ENCODE results near the gene UQCC2.

The UQCC2 gene

GRCh38 chr6:33700391-33701050 lies 11.0 kb downstream of the UQCC2 start:
- peak; percentile 81 for ATAC-seq
- no peak for TF ChIP-seq ZNF70 (CRISPR knock-in tag; IDR thresholded peaks at IDR 0.05)
- no peak for TF ChIP-seq CSDC2 (CRISPR knock-in tag; IDR thresholded peaks at IDR 0.05)
- no peak for TF ChIP-seq BACH2 (CRISPR knock-in tag; IDR thresholded peaks at IDR 0.05; ENCODE audit: borderline replicate concordance)

GRCh38 chr6:33699739-33700138 lies 11.8 kb downstream of the UQCC2 start:
- no peak for ATAC-seq

DNA sequence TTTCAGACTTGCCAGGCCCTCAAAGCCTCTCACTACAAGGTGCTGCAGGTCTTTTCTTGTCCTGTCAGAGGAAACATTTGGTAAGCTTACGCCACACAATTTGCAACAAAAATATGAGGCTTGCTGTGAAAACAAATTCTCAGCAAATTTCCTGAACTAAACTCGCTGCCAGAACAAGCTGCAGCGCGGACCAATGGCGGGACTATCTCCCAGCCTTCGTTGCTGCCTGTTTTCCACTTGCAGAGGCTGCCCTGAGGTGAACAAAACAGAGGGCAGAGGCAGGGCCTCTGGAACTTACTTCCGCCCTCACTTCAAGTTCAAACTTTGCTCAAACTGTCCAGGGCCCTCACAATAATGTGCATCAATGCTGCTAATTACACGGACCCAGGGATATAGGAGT lies 12.4 kb downstream of the UQCC2 start:
- no peak for ATAC-seq
- TF ChIP-seq CSDC2 (CRISPR knock-in tag; IDR thresholded peaks at IDR 0.05) = no peak
- no peak for TF ChIP-seq GLIS3 (CRISPR knock-in tag; IDR thresholded peaks at IDR 0.05)
- TF ChIP-seq, protein P1, sequence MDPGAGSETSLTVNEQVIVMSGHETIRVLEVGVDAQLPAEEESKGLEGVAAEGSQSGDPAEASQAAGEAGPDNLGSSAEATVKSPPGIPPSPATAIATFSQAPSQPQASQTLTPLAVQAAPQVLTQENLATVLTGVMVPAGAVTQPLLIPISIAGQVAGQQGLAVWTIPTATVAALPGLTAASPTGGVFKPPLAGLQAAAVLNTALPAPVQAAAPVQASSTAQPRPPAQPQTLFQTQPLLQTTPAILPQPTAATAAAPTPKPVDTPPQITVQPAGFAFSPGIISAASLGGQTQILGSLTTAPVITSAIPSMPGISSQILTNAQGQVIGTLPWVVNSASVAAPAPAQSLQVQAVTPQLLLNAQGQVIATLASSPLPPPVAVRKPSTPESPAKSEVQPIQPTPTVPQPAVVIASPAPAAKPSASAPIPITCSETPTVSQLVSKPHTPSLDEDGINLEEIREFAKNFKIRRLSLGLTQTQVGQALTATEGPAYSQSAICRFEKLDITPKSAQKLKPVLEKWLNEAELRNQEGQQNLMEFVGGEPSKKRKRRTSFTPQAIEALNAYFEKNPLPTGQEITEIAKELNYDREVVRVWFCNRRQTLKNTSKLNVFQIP (CRISPR knock-in tag; IDR thresholded peaks at IDR 0.05; ENCODE audit: borderline replicate concordance, low read depth) = no peak
- no peak for TF ChIP-seq PPARA (CRISPR knock-in tag; IDR thresholded peaks at IDR 0.05; ENCODE audit: borderline replicate concordance)
- no peak for TF ChIP-seq TCF4 (CRISPR knock-in tag; IDR thresholded peaks at IDR 0.05; ENCODE audit: borderline replicate concordance)
- no peak for TF ChIP-seq CSRNP3 (CRISPR knock-in tag; IDR thresholded peaks at IDR 0.05)
- TF ChIP-seq ARNTL (CRISPR knock-in tag; IDR thresholded peaks at IDR 0.05; ENCODE audit: borderline replicate concordance, low read depth) = no peak
- no peak for TF ChIP-seq ZNF8 (CRISPR knock-in tag; IDR thresholded peaks at IDR 0.05)
- no peak for TF ChIP-seq OSR1 (CRISPR knock-in tag; IDR thresholded peaks at IDR 0.05)
- no peak for TF ChIP-seq BACH2 (CRISPR knock-in tag; IDR thresholded peaks at IDR 0.05; ENCODE audit: borderline replicate concordance)
- no peak for TF ChIP-seq ZC3H10 (CRISPR knock-in tag; IDR thresholded peaks at IDR 0.05)
- no peak for TF ChIP-seq SNAI2 (CRISPR knock-in tag; IDR thresholded peaks at IDR 0.05)

More at GRCh38 chr6:33699739-33700138, 11.8 kb downstream of the UQCC2 start:
- no peak for TF ChIP-seq SNAI2 (CRISPR knock-in tag; IDR thresholded peaks at IDR 0.05)
- TF ChIP-seq ESRRG (CRISPR knock-in tag; IDR thresholded peaks at IDR 0.05) = no peak
- TF ChIP-seq, protein P1 (CRISPR knock-in tag; IDR thresholded peaks at IDR 0.05; ENCODE audit: borderline replicate concordance, low read depth) = no peak
- TF ChIP-seq ZFP30 (CRISPR knock-in tag; IDR thresholded peaks at IDR 0.05) = no peak
- TF ChIP-seq OSR1 (CRISPR knock-in tag; IDR thresholded peaks at IDR 0.05) = no peak
- no peak for TF ChIP-seq TSHZ2 (CRISPR knock-in tag; IDR thresholded peaks at IDR 0.05)
- TF ChIP-seq ISL1 (CRISPR knock-in tag; IDR thresholded peaks at IDR 0.05) = no peak
- no peak for TF ChIP-seq CSRNP3 (CRISPR knock-in tag; IDR thresholded peaks at IDR 0.05)
- TF ChIP-seq TOX (CRISPR knock-in tag; IDR thresholded peaks at IDR 0.05; ENCODE audit: borderline replicate concordance) = no peak
- no peak for TF ChIP-seq GLIS3 (CRISPR knock-in tag; IDR thresholded peaks at IDR 0.05)
- TF ChIP-seq ZNF70 (CRISPR knock-in tag; IDR thresholded peaks at IDR 0.05) = no peak
- TF ChIP-seq PATZ1 (CRISPR knock-in tag; IDR thresholded peaks at IDR 0.05; ENCODE audit: borderline replicate concordance) = no peak
- TF ChIP-seq PPARA (CRISPR knock-in tag; IDR thresholded peaks at IDR 0.05; ENCODE audit: borderline replicate concordance) = no peak
